Left cardiac atrium (tissue), 4 donors: ENCODE data around the gene NRG3. TPM values are rescaled to one million over a fixed set of nuclear protein-coding genes. Genes with fewer than 3 reads are reported as not detected.
A peak's percentile ranks its signal among the peaks of the same experiment; 100 is the strongest.

ENCODE experiments used
- ATAC-seq, 2 donors: fragments of 200-7000 bp; cut with Tn5 transposase; one replicate each; pipeline ENCODE4 v1.9.1; 2020; ENCODE audit warnings: mild to moderate bottlenecking in 2 of 2, moderate library complexity in 2 of 2
- DNase-seq: peaks from one replicate; pipeline ENCODE4 v3.0.0-alpha.2; 2020
- intact Hi-C, 2 donors: fragments of 100-400 bp; cut with DNase I; formaldehyde crosslinking; loops; one replicate each; pipeline versions ENCODE4 v1.14.1 to v1.15.1; 2022 to 2023
- total RNA-seq, 2 donors: library from RNA; stranded (reverse); fragmentation: NEBNext Ultra II Directional; extraction: Animal tissue kit (Norgen Biotek cat#: 25700); gene quantifications; one replicate each; pipeline ENCODE4 v1.2.1, GENCODE V29; 2021
- donor health status: DM: no; HTN: yes; CAD: no.
- donor health status: DM: no; HTN: yes; CAD: no; lungs with severe emphysema.
- donor health status: DM: yes; HTN: yes; CAD: no.
- donor health status: Dilated cardiomyopathy.

Gene NRG3
- total RNA-seq, 2 donors from 2014 or later, result 0.21 to 0.79 TPM

DNA sequence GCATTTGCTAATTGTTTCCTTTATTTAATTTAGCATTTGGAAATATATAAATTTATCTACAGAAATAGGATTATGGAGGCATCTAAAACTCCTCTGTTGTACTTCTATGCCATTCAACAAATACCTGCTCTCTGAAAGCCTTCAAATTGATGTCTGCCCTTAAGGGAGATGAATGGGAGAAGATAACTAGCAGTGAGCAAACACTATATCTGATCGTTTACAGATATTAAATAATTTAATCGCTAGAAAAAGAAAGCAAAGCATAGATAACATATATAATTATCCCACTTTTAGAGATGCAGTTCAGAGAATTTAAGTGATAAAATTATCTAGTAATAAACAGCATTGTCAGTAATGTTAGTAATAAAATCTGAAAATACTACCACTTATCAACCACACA lies 524.9 kb downstream of the NRG3 start:
- ATAC-seq (no peak), DNase-seq (no peak)
- intact Hi-C loops, result no loop called here

DNA sequence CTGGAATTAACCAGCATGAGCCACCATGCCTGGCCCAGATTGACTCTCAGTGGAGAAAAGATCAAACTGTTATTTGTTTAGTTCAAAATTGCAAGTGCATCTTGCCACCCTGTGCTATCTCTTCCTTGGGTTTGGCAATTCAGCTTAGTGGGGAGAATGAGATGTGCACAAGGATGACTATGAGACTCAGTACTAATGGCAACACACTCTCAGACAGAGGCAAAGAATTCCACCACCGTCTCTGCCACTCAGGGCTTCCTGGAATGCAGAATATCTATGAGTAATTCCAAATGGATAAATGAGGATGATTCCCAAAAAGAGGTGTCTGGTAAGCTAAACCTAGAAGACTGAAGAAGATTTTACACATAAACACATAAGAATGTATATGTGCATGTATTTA lies 525.8 kb downstream of the NRG3 start:
- no peak for ATAC-seq
- intact Hi-C loops, result no loop called here
- no peak for DNase-seq

DNA sequence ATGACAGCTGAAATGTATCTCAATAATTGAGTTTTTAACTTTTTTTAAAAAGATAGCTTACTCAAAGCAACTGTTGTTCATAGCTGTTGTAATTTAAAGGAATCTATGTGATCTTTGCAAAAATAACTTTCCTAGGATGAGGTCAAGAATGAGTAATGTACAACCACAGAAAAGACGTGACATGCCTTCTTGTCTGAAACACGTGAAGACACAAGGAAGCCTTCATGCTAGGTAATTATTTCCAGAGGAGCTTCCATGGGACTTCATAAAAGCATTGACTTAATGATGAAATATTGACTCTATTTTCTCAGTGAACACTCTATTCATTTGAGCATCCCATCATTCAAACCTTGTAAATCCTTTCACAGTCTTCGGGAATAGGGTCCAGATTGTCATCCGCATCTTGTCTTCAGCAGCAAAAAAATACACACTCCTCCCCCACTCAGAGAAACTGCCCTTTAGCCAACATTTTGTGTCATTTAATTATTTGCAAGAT lies 528.0 kb downstream of the NRG3 start:
- DNase-seq (no peak), ATAC-seq (no peak)
- intact Hi-C loops, result no loop called here

DNA sequence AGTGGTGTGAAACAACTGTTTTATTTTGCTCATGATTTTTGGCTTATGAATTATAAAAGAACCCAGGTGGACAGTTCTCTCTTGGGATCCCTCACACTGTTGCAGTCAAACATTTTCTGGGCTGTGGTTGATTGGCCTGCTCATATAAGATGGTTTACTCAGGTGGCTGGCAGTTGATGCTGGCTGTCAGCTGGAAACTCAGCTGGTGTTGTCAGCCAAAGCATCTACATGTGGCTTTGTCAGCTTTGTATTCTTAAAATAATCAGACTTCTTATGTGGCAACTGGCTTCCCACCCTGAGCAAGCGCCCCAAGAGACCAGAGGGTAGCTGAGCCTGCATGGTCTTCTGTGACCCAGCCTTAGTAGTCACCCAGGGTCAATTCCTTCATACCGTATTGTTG lies 534.7 kb downstream of the NRG3 start:
- intact Hi-C loops, result no loop called here
- ATAC-seq (peak in 1 of 2 donors; percentile 45), DNase-seq (no peak)

DNA sequence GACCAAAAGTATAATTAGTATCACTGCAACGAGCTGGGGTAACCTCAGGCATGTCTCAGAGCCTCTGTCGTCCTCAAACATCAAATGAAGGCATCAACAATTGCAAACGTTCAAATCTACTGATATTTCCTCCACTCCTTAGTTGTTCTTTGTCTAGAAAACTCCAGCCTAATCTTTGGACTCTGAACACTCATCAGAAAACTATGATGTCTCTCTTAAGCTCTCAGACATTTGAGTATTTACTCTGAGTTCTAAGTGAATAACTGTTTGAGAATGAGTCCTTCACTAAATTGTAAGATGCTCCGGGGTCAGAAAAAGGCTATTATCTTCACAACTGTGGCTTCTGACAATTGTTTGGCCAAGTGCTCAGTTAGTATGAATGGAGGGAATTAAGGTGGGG lies 536.4 kb downstream of the NRG3 start:
- intact Hi-C loops, result no loop called here
- no peak for ATAC-seq

DNA sequence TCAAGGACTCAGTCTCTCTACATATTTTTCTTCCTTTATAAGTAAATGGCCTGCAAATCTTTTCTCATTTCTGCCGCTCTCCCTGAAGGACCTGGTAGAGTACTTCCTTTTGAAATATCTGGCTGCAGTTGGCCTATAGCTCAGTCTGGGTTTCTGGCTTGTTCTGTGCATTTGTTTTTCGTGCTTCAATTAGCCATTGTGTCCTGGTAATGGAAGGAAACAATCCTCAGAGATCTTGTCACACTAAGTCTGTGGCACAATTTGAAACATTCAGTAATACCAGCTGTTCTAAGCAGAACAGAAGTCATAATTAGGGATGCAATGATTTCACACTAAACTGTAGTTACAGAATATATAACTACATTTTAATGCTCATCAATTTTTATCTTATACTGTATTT lies 545.0 kb downstream of the NRG3 start:
- intact Hi-C loops, result no loop called here
- no peak for ATAC-seq
- DNase-seq, result no peak

More for the DNA sequence above, 536.4 kb downstream of the NRG3 start:
- no peak for DNase-seq

DNA sequence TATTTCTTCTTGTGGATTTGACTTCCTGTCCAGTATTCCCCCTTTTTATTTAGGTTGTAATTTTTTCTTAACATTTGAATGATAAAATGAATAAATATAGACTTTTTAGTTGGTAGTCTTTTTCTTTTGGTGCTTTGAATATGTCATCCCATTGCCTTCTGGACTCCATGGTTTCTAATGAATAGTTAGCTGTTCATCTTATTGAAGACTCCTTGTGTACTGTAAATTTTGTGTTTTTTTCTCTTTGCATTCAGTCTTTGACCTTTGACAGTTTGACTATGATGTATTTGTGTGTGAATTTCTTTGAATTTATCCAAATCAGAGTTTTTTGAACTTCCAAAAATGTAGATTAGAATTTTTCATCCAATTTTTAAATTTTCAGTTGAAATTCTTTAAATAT lies 554.3 kb downstream of the NRG3 start:
- DNase-seq (no peak), ATAC-seq (no peak)
- intact Hi-C loops, result no loop called here

DNA sequence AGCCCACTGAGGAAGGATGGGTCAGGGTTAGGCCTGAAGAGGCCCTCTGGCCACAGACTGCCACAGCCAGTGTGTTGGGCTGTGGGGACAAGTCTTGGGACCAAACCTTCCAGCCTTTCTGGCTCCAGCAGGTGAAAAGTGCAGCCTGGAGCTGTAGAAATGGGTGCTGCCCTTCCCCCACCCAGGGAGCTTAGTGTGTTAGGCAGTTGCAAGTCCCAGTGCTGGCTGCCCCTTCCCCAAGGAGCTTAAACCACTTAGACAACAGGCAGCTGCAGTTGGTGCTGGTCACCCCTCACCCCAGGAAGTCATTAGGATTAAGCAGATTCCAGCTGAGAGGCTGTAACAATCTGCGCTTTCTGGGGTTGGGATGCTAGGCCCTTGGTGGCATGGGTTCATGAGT lies 563.3 kb downstream of the NRG3 start:
- intact Hi-C loops, result no loop called here
- ATAC-seq (no peak), DNase-seq (no peak)

DNA sequence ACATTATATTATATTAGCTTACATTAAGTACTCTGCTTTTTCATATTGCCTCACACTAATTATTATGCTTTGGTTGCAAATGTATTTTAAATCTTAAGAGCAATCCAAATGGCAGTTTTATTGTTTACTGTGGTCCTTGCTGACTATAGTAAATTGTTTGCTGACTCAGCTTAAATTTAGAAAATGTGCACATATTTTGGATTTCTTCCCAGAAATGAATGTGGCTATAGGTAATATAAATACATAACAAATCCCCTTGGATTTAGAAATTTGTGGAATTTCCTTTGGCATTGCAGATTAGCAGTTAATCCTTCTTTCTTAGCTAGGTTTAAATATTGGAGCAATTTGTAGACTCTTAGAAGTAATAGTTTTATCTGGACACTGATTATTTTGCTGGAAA lies 565.8 kb downstream of the NRG3 start:
- intact Hi-C loops, result no loop called here
- DNase-seq, result no peak
- no peak for ATAC-seq

DNA sequence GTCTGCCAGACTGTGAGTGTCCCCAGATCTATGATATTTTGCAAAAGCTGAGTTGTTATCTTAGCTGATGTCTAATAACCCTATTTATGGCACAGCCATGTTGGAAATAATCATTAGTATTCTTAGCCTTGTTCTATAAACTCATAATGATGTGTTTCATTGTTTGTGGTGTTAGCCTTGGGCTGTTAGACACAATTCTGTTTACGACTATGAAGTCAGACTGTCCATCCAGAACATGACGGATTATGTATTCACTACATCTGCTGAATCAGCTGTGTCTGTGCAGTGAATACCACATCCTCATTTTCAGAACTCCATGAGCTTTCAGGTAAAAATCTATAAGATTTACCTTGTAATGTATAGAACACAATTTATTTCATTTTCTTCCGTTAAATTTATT lies 577.1 kb downstream of the NRG3 start:
- no peak for DNase-seq
- ATAC-seq, result no peak
- intact Hi-C loops, result no loop called here

DNA sequence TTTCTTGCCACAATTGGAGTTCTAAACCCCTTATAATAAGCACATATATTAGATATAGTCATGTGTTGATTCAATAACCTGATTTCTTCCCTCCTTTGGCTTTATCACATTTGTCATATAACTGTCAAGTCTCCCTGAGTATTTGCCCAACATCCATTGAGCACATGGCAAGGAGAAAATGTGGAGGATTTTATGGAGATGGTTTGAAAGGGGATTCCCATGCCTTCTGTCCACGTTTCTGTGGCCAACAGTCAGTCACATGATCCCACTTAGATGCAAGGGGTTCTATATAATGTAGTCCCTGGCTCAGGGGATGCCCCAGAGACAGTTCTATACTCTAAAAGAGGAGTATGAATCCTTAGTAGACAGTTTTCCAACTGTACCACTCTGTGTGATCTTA lies 577.7 kb downstream of the NRG3 start:
- DNase-seq (no peak), ATAC-seq (no peak)
- intact Hi-C loops, result no loop called here

DNA sequence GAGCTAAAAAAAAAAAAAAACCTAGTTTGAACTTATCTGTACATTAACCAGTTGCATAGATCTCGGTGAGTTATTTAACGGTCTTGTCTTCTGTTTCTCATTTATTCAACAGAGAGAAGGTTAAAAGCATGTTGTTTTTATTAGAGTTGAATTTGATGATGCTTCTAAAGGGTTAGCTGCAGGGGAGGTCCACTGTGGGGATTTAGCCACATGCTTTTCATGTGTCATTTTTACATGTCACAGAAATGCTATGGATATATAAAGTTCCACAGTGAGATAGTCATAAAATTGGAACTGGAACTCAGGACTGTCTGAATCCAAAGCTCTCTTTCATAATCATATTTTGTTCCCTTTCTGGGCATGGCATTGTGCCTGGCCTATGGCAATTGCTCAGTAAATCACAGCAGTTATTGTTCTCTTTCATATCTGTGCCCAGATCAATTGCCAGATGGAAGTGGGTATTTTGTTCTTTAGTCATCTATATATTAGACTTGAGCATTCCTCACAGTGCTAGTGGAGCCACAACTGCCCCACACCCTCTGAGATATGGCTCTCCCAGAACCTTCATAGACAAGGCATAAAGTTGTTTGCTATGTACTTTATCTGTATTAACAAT lies 578.8 kb downstream of the NRG3 start:
- intact Hi-C loops, result no loop called here
- ATAC-seq (no peak), DNase-seq (no peak)

DNA sequence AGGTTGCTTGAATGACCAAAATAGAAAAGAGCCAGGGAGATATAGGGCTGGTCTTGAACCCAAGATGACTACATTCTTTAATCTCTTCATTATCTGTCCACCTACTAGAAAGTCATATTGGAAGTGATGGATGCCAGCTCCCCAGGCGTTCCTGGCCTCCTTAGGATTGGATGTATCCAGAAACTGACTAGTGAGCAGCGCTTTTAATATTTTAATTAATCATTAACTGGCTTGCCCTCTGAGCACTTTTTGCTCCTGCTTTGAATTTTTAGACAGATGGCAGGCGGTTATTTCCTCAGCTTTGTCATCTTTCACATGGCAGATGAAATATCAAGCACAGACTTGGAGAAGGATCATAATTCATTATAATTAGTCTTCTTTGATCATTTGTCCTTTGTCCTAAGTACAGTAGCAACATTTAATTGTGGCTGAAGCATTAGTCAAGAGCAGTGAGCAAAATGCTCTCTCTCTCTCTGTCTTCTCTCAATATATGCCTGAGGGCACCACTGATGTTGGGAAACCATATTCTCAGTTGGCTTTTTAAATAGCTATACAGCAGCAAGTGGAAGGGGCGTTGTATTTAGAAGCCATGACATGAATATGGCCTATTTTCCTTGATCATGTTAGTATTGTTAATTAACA lies 588.0 kb downstream of the NRG3 start:
- DNase-seq (no peak), ATAC-seq (no peak)
- intact Hi-C loops, result no loop called here

DNA sequence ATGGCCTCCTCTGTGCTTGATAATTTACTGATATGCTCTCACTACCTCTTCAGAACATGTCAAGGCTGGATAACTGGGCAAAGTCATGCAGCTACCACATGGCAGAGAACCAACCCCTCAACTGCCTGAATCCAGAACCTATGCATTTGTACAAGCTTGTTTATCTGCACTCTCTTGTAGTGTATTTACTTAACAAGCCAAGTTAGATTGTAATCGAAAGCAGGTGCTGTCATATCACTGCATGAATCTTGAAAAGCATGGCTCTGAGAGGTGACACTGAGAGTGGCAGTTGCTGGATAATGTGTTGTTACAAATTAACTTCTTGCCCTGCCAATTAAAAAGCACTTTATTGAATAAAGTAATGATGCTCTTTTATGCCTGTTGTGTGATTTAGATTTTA lies 588.6 kb downstream of the NRG3 start:
- ATAC-seq, result no peak
- intact Hi-C loops, result no loop called here
- no peak for DNase-seq

DNA sequence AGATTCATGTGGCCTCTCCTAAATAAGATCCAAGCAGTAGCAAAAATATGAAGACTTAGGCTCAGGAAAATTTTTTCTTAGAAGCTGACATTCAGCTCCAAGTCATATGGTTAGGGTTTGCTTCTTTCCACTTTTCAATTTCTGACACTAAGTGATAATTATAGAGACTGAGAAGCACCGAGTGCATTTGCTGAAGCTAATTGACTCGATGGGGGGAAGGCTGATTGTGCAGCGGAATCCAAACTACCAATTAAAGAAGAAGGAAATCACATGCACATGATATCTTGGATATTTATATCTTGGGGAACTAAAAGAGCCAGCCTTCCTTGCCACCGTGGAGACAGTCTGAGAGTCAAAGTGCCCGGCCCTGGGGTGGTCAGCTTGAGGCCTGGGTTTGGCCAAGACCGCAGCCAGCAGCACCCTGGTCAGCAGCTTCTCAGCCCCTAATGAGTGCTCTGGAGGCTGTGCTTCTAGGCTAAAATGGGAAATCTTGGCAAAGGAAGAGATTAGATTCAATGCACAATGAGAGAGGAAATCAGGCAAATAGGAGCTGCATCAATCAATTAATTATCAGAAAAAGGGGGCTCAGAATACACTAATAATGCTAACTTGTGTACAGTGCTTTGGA lies 589.3 kb downstream of the NRG3 start:
- no peak for ATAC-seq
- intact Hi-C loops, result no loop called here

DNA sequence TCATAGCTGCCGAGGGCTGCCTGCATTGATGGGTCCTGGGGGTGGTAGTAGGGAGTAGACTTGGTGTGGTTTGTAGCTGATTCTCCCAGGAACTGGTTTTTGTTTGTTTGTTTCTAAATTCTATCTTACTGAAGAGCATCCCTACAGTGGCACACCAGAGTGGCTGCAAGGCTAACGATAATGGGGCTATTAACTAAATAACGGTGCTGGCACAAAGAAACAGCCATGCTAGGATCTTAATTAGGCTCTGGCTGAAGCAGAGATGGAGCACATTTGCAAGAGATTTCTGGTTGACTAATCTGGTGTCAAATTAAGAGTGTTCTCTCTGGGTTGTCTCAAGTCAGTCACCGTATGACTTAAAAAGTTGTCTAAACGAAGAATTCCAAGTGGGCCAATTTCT lies 590.0 kb downstream of the NRG3 start:
- DNase-seq, result no peak
- no peak for ATAC-seq
- intact Hi-C loops, result no loop called here

More for the DNA sequence above, 589.3 kb downstream of the NRG3 start:
- DNase-seq, result no peak

DNA sequence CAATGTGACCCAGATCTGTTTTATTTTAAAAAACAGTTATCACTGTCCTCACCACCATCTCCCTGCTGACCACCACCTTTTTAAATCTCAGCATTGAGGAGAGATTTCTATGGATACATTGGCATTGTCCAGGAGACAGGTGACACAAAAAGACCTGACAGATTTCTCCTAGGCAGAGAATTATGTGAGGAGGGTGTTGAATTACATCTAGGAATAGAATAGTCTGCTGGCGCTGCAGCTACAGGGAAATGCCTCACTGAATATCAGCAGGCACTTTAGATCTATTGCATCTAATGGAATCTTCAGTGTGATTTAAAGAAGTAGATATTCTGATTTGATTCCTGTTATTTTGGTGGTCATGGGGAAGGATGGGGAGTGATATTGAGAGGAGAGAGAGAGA lies 593.5 kb downstream of the NRG3 start:
- intact Hi-C loops, result no loop called here
- no peak for DNase-seq
- ATAC-seq, result no peak

DNA sequence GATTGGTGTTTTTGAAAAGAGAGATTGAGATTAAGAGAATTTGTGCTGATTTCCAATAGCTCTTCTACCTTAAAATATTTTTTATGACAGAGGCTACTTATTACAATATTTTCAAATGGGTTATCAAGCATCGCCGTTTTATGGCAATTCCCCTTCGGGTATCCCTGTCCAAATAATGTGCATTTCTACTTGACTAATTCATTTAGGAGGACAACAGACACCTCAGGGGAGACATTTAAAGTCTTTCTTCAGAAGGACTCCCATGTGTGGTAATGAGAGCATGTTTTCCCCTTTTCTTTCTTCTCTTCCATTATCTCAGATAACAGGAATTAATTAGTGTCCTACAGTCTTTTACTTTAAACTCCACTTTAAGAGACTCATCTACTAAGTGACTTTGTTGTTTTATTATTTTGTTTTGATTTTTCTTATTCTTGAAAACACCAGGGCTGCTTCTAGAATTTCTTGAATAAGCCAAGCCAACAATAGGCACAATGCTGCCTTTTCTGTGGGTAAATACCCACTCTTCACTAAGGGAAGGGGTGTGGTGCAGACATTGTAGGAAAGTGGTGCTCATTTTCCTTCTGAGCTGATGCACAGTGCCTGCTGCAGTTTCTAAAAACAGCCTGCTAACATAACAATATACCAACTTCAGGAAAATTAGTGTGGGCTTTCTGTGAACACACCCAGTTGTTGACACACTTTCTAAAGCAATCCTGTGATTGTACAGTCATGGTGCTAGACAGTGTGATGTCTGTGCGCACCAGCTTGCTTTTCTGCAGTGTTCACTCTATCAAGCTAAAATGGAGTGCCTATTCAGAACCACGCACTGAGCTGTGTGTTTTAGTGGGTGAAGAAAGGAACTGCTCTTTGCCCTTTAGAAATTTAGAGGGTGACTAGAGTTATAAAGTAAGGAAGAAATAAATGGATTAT lies 597.7 kb downstream of the NRG3 start:
- intact Hi-C loops, result no loop called here
- ATAC-seq, result no peak
- no peak for DNase-seq

DNA sequence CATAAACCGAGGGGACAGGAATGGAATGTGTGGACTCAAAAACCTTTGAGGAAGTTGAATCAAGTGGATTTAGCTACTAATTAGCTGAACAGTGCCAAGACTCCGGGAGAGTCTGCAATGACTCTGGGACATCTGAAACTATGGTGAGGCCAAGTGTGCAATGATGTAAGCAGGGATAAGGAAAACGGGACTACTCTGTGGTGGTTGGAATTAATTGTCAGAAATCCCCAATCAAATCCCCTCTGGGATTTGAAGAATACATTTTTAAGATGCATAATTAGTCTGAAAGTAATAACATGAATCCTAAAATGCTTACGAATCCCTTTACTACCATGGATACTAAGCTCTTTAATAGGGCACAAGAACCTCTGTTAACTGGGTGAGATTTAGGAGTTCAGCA lies 602.8 kb downstream of the NRG3 start:
- intact Hi-C loops, result no loop called here
- DNase-seq, result no peak
- ATAC-seq, result no peak

DNA sequence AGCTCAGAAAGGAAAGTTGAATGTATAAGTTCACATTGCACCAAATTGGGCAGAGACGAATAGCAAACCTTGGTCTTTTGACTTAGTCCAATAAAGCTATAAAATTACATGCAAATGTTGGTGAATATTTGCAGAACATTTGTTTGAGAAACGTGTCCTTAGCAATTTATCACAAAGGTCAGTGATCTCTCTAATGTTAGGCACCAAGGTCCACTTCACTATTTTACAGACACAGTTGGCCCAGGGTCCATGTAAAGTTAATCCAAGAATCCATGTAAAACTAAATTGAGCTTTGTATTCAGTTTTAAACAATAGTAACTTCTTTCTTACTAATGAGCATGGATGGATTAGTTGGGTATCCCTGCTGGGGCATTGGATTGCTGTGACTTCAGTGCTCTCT lies 617.7 kb downstream of the NRG3 start:
- DNase-seq, result no peak
- intact Hi-C loops, result no loop called here
- no peak for ATAC-seq
